ENCODE results near the gene KIAA0825. TPM values are rescaled to one million over a fixed set of nuclear protein-coding genes. Genes with fewer than 3 reads are reported as not detected.

Gene KIAA0825
- total RNA-seq, 1 experiment from 2014 or later: 1.9 TPM

GRCh38 chr5:94545870-94546625 is 72.4 kb downstream of the KIAA0825 start:
- Histone ChIP-seq H3K27me3 (ENCODE audit: insufficient read depth, low read depth) (no peaks in the 10 kb centered on the region), H4K20me1 (ENCODE audit: insufficient read depth) (no peaks in the 10 kb centered on the region), H3K9me3 (ENCODE audit: insufficient read depth, low read depth) (peaks cover 14% of the 10 kb centered on the region), H3K4me3 (no peak overlapping the region), H3K36me3 (ENCODE audit: low read depth) (no peaks in the 10 kb centered on the region), H2AFZ (no peak overlapping the region), H3K9me2 (ENCODE audit: insufficient read depth) (no peaks in the 10 kb centered on the region), H3F3A (ENCODE audit: insufficient read depth, low read depth) (no peaks in the 10 kb centered on the region), H3K4me2 (no peak overlapping the region), H3K79me2 (ENCODE audit: low read depth) (no peaks in the 10 kb centered on the region), H3K27ac (no peak overlapping the region), H3K4me1 (replicated peaks; ENCODE audit: insufficient read depth) (no peaks in the 10 kb centered on the region)
- no TSS peak for BruUV-seq (replicated peaks)
- no peak for TF ChIP-seq EZH2 (IDR thresholded peaks at IDR 0.05; ENCODE audit: low read depth)
- TF ChIP-seq, protein P1, sequence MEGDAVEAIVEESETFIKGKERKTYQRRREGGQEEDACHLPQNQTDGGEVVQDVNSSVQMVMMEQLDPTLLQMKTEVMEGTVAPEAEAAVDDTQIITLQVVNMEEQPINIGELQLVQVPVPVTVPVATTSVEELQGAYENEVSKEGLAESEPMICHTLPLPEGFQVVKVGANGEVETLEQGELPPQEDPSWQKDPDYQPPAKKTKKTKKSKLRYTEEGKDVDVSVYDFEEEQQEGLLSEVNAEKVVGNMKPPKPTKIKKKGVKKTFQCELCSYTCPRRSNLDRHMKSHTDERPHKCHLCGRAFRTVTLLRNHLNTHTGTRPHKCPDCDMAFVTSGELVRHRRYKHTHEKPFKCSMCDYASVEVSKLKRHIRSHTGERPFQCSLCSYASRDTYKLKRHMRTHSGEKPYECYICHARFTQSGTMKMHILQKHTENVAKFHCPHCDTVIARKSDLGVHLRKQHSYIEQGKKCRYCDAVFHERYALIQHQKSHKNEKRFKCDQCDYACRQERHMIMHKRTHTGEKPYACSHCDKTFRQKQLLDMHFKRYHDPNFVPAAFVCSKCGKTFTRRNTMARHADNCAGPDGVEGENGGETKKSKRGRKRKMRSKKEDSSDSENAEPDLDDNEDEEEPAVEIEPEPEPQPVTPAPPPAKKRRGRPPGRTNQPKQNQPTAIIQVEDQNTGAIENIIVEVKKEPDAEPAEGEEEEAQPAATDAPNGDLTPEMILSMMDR (conservative IDR thresholded peaks at IDR 0.05): no peak
- no peak for DNase-seq
- intact Hi-C loops (cut with micrococcal nuclease; ENCODE audit: unreplicated experiment): no loop called here
- POLR2A ChIA-PET (ENCODE audit: unreplicated experiment): no interaction called here
- CTCF ChIA-PET: no interaction called here

DNA sequence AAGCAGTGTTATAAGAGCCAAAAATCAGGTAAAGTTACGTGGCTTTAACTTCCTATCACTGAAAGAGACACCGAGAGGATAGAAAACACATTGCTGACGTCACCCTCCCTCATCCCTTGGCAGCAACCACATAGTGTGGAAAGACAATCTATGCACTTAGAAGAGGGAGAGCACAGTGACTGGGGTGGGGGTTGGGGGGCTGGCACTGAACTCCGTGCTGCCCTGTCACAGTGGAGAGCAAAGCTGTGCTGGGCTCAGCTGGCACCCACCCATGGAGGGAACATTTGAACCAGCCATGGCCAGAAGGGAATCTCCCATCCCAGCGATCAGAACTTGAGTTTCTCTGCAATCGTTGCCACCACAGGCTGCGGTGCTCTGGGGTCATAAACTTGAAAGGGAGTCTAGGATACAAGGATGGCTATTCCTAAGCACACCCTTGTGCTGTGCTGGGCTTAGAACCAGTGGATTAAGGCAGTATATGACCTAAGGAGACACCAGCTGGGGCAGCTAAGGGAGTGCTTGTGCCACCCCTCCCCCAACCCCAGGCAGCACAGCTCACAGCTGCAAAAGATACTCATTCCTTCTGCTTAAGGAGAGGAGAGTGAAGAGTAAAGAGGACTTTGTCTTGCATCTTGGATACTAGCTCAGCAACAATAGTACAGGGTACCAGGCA is 73.4 kb downstream of the KIAA0825 start:
- intact Hi-C loops (cut with micrococcal nuclease; ENCODE audit: unreplicated experiment): no loop called here
- ChIA-PET POLR2A (ENCODE audit: unreplicated experiment) (no interaction called here), CTCF (no interaction called here)
- TF ChIP-seq EZH2 (IDR thresholded peaks at IDR 0.05; ENCODE audit: low read depth): no peak
- TF ChIP-seq, protein P1 (conservative IDR thresholded peaks at IDR 0.05): no peak
- Histone ChIP-seq H3K9me3 (ENCODE audit: insufficient read depth, low read depth) (peaks cover 19% of the 10 kb centered on the region), H3K4me1 (replicated peaks; ENCODE audit: insufficient read depth) (no peaks in the 10 kb centered on the region), H3K4me2 (no peak overlapping the region), H3K27ac (no peak overlapping the region), H3K9me2 (ENCODE audit: insufficient read depth) (no peaks in the 10 kb centered on the region), H3F3A (ENCODE audit: insufficient read depth, low read depth) (no peaks in the 10 kb centered on the region), H2AFZ (no peak overlapping the region), H3K36me3 (ENCODE audit: low read depth) (no peaks in the 10 kb centered on the region), H4K20me1 (ENCODE audit: insufficient read depth) (no peaks in the 10 kb centered on the region), H3K27me3 (ENCODE audit: insufficient read depth, low read depth) (no peaks in the 10 kb centered on the region), H3K79me2 (ENCODE audit: low read depth) (no peaks in the 10 kb centered on the region), H3K4me3 (no peak overlapping the region)
- DNase-seq: no peak
- no TSS peak for BruUV-seq (replicated peaks)

DNA sequence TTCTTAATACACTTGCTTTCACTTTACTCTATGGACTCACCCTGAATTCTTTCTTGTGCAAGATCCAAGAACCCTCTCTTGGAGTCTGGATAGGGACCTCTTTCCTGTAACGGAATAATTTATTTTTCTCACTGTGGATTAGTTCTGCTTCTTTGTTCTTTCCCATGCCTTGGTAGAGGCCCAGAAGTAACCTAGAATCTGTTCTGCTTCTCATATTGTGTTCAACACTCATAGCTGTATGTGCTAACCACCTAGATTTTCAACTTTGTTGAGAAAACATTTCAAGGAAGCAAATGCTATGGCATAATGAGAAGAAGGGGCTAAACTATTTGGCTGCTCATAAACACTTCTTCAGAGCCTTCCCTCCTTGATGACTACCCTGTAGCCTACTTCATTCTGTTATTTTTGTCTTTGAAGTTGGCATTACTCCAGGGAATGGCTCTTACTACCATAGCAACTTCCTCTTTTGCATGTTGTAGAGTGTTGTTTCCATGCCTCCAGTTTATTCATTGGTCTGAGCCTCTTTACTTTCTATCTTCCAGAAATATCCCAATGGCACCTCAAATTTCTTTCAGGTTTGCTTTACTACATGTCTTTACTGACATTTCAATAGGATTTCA is 74.3 kb downstream of the KIAA0825 start:
- Histone ChIP-seq H3K9me3 (ENCODE audit: insufficient read depth, low read depth) (peaks cover 19% of the 10 kb centered on the region), H3K79me2 (ENCODE audit: low read depth) (no peaks in the 10 kb centered on the region), H2AFZ (no peak overlapping the region), H3K36me3 (ENCODE audit: low read depth) (no peaks in the 10 kb centered on the region), H3K4me3 (no peak overlapping the region), H3K4me2 (no peak overlapping the region), H3K9me2 (ENCODE audit: insufficient read depth) (no peaks in the 10 kb centered on the region), H3K27ac (no peak overlapping the region), H3K4me1 (replicated peaks; ENCODE audit: insufficient read depth) (no peaks in the 10 kb centered on the region), H4K20me1 (ENCODE audit: insufficient read depth) (no peaks in the 10 kb centered on the region), H3F3A (ENCODE audit: insufficient read depth, low read depth) (no peaks in the 10 kb centered on the region), H3K27me3 (ENCODE audit: insufficient read depth, low read depth) (no peaks in the 10 kb centered on the region)
- intact Hi-C loops (cut with micrococcal nuclease; ENCODE audit: unreplicated experiment): no loop called here
- ChIA-PET POLR2A (ENCODE audit: unreplicated experiment) (no interaction called here), CTCF (no interaction called here)
- TF ChIP-seq, protein P1 (conservative IDR thresholded peaks at IDR 0.05): no peak
- no peak for TF ChIP-seq EZH2 (IDR thresholded peaks at IDR 0.05; ENCODE audit: low read depth)
- BruUV-seq (replicated peaks): no TSS peak
- no peak for DNase-seq
